ENCODE data around the gene NMNAT1. TPM values are rescaled to one million over a fixed set of nuclear protein-coding genes. Genes with fewer than 3 reads are reported as not detected.

Gene NMNAT1
- polyA plus RNA-seq (2011; rRNA removed) (4.9 and 5.3 TPM in 2 replicates), polyA plus RNA-seq (2017; fragmentation: RNase III; extraction: RNeasy Plus Mini Kit Qiagen cat#74134 plus additional on column Dnase treatment) (3.2 to 3.8 TPM (median 3.3 TPM) in 3 replicates), polyA minus RNA-seq (2011; rRNA and poly(A)+ RNA removed) (4.4 and 7.3 TPM in 2 replicates)
- polyA plus RNA-seq (2012; cell fraction: cytosol; rRNA removed), result 1.7 and 1.8 TPM in 2 replicates
- 0.94 and 1.4 TPM in 2 replicates for polyA plus RNA-seq (2012; cell fraction: nucleus; rRNA removed)

DNA sequence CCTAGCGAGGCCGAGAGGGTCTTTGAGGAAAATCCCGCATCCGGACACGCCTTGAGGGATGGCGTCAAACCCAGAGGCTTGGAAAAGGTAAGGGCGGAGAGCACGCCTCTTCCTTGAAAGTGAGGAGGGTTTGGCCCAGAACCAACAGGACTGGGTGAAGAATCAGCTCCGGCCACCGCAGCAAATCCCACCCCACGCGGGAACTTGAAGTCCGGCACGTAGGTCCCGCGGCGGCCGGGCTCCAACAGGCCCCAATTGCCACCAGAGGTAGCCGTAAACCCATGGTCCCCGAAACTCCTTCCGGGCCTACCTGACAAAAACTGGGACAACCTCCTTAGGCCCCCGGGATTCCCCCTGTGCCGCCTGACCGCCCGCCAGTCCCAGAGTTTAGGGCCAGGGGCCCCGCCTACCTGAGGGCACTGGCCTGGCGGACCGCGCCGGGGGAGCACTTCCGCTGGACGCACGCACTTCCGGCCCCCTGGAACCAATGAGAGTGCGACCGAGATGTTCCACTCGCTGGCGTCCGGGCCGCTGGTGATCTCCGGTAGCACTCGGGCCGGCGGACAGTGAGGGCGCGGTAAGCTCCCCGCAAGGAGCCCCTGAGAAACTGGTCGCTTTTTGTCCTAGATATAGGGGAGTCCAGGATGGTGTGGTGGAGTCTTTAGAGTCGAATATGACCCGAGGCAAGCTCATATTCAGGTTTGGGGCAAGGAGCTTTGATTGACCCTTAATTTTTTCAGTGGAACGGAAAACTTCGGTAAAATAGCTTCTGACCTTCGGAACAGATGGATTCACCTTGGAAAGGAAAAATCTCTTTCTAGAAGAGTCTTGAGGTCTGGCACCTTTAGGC is at the start of gene NMNAT1, which contains the start of gene LZIC:
Gene NMNAT1 (plus strand): TSS at position 537 of the 850 bp plus-strand sequence. CDS start 28,599 bp downstream, outside the sequence.
Gene LZIC (minus strand): TSS at position 453 of the 850 bp plus-strand sequence. CDS start 6,772 bp downstream, outside the sequence.
- H3K27ac ChIP-seq, result peak within 1 kb of the TSS; percentile 94 to 98
- no peaks in the 10 kb centered on the region for H3K9me3 ChIP-seq
- peak within 1 kb of the TSS; percentile 80 for H3K4me2 ChIP-seq
- H3K4me3 ChIP-seq, result peak within 1 kb of the TSS; percentile 98
- CTCF ChIA-PET, result interaction anchor here (0.6 to 4.2 kb wide), 13 partner anchors 9 to 486 kb away, joined by 3 to 43 read pairs (median 3); partner anchors contain the start of gene KIF1B
- DNase-seq (ENCODE audit: low read depth in 1 of 2, low spot score in 1 of 2) (peak; percentile 83 to 95), ATAC-seq (peak; percentile 99), FAIRE-seq (no peak)
- WGBS (ENCODE audit: missing lambda C conversion rate), result under 1% methylated on average over 31 of the region's 53 CpGs
- H3K4me1 ChIP-seq, result peaks cover 10% of the 10 kb centered on the region; the same call in 1 of the 3 replicates
- POLR2A ChIA-PET, result interaction anchor here (0.6 to 1.4 kb wide), 3 partner anchors 32 to 90 kb away, joined by 4 to 10 read pairs (median 5); partner anchors contain the start of gene UBE4B
- TF ChIP-seq ZNF302 (CRISPR knock-in tag; IDR thresholded peaks at IDR 0.05) (no peak), POLR2AphosphoS2 (conservative IDR thresholded peaks at IDR 0.05; ENCODE audit: low read length) (no peak), ESRRA (IDR thresholded peaks at IDR 0.05; ENCODE audit: borderline replicate concordance, low read length) (peak; percentile 74), CHD2 (IDR thresholded peaks at IDR 0.05; ENCODE audit: low read length, partially characterized antibody) (peak; percentile 69), CHD4 (IDR thresholded peaks at IDR 0.05; ENCODE audit: borderline replicate concordance) (no peak), JUNB (IDR thresholded peaks at IDR 0.05) (no peak), TP53 (CRISPR knock-in tag; IDR thresholded peaks at IDR 0.05) (no peak), PHF8 (IDR thresholded peaks at IDR 0.05; ENCODE audit: borderline replicate concordance, low read depth) (peak; percentile 85), GATA3 (IDR thresholded peaks at IDR 0.05; ENCODE audit: borderline replicate concordance) (no peak), RARB (CRISPR knock-in tag; IDR thresholded peaks at IDR 0.05) (no peak), ZSCAN20 (CRISPR knock-in tag; IDR thresholded peaks at IDR 0.05) (no peak), NR3C1 (IDR thresholded peaks at IDR 0.05) (no peak), SMC3 (IDR thresholded peaks at IDR 0.05) (0 out of 3 replicates have a peak, but pooled peaks have one; percentile 11), RCOR1 (IDR thresholded peaks at IDR 0.05; ENCODE audit: low read depth, low read length) (no peak), TFCP2L1 (CRISPR knock-in tag; IDR thresholded peaks at IDR 0.05) (no peak), FOSB (CRISPR knock-in tag; IDR thresholded peaks at IDR 0.05) (no peak), MAFK (IDR thresholded peaks at IDR 0.05; ENCODE audit: partially characterized antibody) (no peak), FOSL2 (IDR thresholded peaks at IDR 0.05) (no peak), FOSL2 (CRISPR knock-in tag; IDR thresholded peaks at IDR 0.05) (no peak), NPAS2 (CRISPR knock-in tag; IDR thresholded peaks at IDR 0.05; ENCODE audit: borderline replicate concordance) (no peak), POLR2A (IDR thresholded peaks at IDR 0.05; ENCODE audit: low read length) (peak; percentile 79), RNF2 (IDR thresholded peaks at IDR 0.05; ENCODE audit: borderline replicate concordance, low read depth) (no peak), KDM5A (IDR thresholded peaks at IDR 0.05) (peak; percentile 90)
- TF ChIP-seq, protein P1, sequence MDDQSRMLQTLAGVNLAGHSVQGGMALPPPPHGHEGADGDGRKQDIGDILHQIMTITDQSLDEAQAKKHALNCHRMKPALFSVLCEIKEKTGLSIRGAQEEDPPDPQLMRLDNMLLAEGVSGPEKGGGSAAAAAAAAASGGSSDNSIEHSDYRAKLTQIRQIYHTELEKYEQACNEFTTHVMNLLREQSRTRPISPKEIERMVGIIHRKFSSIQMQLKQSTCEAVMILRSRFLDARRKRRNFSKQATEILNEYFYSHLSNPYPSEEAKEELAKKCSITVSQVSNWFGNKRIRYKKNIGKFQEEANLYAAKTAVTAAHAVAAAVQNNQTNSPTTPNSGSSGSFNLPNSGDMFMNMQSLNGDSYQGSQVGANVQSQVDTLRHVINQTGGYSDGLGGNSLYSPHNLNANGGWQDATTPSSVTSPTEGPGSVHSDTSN (IDR thresholded peaks at IDR 0.05), result peak; percentile 12; the same call in 1 of the 2 replicates
- TF ChIP-seq, protein P2, sequence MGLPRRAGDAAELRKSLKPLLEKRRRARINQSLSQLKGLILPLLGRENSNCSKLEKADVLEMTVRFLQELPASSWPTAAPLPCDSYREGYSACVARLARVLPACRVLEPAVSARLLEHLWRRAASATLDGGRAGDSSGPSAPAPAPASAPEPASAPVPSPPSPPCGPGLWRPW (IDR thresholded peaks at IDR 0.05), result no peak
- TF ChIP-seq, protein P3, sequence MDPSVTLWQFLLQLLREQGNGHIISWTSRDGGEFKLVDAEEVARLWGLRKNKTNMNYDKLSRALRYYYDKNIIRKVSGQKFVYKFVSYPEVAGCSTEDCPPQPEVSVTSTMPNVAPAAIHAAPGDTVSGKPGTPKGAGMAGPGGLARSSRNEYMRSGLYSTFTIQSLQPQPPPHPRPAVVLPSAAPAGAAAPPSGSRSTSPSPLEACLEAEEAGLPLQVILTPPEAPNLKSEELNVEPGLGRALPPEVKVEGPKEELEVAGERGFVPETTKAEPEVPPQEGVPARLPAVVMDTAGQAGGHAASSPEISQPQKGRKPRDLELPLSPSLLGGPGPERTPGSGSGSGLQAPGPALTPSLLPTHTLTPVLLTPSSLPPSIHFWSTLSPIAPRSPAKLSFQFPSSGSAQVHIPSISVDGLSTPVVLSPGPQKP (IDR thresholded peaks at IDR 0.05; ENCODE audit: low read depth, low read length), result no peak
- TF ChIP-seq, protein P4, sequence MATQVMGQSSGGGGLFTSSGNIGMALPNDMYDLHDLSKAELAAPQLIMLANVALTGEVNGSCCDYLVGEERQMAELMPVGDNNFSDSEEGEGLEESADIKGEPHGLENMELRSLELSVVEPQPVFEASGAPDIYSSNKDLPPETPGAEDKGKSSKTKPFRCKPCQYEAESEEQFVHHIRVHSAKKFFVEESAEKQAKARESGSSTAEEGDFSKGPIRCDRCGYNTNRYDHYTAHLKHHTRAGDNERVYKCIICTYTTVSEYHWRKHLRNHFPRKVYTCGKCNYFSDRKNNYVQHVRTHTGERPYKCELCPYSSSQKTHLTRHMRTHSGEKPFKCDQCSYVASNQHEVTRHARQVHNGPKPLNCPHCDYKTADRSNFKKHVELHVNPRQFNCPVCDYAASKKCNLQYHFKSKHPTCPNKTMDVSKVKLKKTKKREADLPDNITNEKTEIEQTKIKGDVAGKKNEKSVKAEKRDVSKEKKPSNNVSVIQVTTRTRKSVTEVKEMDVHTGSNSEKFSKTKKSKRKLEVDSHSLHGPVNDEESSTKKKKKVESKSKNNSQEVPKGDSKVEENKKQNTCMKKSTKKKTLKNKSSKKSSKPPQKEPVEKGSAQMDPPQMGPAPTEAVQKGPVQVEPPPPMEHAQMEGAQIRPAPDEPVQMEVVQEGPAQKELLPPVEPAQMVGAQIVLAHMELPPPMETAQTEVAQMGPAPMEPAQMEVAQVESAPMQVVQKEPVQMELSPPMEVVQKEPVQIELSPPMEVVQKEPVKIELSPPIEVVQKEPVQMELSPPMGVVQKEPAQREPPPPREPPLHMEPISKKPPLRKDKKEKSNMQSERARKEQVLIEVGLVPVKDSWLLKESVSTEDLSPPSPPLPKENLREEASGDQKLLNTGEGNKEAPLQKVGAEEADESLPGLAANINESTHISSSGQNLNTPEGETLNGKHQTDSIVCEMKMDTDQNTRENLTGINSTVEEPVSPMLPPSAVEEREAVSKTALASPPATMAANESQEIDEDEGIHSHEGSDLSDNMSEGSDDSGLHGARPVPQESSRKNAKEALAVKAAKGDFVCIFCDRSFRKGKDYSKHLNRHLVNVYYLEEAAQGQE (IDR thresholded peaks at IDR 0.05), result peak; percentile 64; the same call in 1 of the 2 replicates
- TF ChIP-seq, protein P5, sequence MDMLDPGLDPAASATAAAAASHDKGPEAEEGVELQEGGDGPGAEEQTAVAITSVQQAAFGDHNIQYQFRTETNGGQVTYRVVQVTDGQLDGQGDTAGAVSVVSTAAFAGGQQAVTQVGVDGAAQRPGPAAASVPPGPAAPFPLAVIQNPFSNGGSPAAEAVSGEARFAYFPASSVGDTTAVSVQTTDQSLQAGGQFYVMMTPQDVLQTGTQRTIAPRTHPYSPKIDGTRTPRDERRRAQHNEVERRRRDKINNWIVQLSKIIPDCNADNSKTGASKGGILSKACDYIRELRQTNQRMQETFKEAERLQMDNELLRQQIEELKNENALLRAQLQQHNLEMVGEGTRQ (IDR thresholded peaks at IDR 0.05), result no peak
- TF ChIP-seq, protein P6, sequence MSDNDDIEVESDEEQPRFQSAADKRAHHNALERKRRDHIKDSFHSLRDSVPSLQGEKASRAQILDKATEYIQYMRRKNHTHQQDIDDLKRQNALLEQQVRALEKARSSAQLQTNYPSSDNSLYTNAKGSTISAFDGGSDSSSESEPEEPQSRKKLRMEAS (IDR thresholded peaks at IDR 0.05), result peak; percentile 89
- TF ChIP-seq, protein P7, sequence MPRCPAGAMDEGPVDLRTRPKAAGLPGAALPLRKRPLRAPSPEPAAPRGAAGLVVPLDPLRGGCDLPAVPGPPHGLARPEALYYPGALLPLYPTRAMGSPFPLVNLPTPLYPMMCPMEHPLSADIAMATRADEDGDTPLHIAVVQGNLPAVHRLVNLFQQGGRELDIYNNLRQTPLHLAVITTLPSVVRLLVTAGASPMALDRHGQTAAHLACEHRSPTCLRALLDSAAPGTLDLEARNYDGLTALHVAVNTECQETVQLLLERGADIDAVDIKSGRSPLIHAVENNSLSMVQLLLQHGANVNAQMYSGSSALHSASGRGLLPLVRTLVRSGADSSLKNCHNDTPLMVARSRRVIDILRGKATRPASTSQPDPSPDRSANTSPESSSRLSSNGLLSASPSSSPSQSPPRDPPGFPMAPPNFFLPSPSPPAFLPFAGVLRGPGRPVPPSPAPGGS (IDR thresholded peaks at IDR 0.05), result 0 out of 3 replicates have a peak, but pooled peaks have one; percentile 37

Data from A549 (cell line).